PC-9 (cell line): ENCODE results near the gene IKZF1. TPM values are rescaled to one million over a fixed set of nuclear protein-coding genes. Genes with fewer than 3 reads are reported as not detected.

ENCODE experiments used
- BruUV-seq: library from RNA; stranded (reverse); fragments of 400-500 nt; replicated peaks from 2 replicates; lab custom pipeline; 2021; lab: Mats Ljungman, UMichigan
- CTCF ChIA-PET: fragments of 300-600 bp; sonication (Branson Sonifier 250); formaldehyde crosslinking; loops from one replicate; lab custom pipeline; 2022; ENCODE audit warnings: antibody characterized with exemption; lab: Charles Lee
- POLR2A ChIA-PET: fragments of 300-600 bp; sonication (Branson Sonifier 250); formaldehyde crosslinking; loops from one replicate; lab custom pipeline; 2022; ENCODE audit warnings: antibody characterized with exemption; ENCODE audit not compliant: unreplicated experiment; lab: Charles Lee
- DNase-seq, 2 experiments: peaks; one replicate each; pipeline versions ENCODE4 v3.0.0 to v3.0.0-alpha.2; 2015 to 2022; ENCODE audit warnings: mixed read lengths in 1 of 2
- H2AFZ ChIP-seq: fragments of 200-600 bp; sonication (generic); 2 replicates; pipeline ENCODE4 v1.8.1; 2017; ENCODE audit warnings: antibody characterized with exemption
- H3F3A ChIP-seq: fragments of 200-600 bp; sonication (generic); 2 replicates; pipeline ENCODE4 v1.8.1; 2017; ENCODE audit warnings: antibody characterized with exemption, mild to moderate bottlenecking, low read depth; ENCODE audit not compliant: insufficient read depth
- H3K27ac ChIP-seq: fragments of 200-600 bp; sonication (generic); 2 replicates; pipeline ENCODE4 v1.6.1; 2016; ENCODE audit warnings: mixed run types
- H3K27me3 ChIP-seq: fragments of 200-600 bp; sonication (generic); 2 replicates; pipeline ENCODE4 v1.6.1; 2016; ENCODE audit warnings: low read depth, mixed run types; ENCODE audit not compliant: insufficient read depth
- H3K36me3 ChIP-seq: fragments of 200-600 bp; sonication (generic); 2 replicates; pipeline ENCODE4 v1.6.1; 2016; ENCODE audit warnings: low read depth, mixed run types
- H3K4me1 ChIP-seq: fragments of 200-600 bp; sonication (generic); replicated peaks from 2 replicates; pipeline ENCODE4 v1.6.1; 2016; ENCODE audit warnings: mixed run types; ENCODE audit not compliant: insufficient read depth
- H3K4me2 ChIP-seq: fragments of 200-600 bp; sonication (generic); 2 replicates; pipeline ENCODE4 v1.6.1; 2017; ENCODE audit warnings: mixed run types
- H3K4me3 ChIP-seq: fragments of 200-600 bp; sonication (generic); 2 replicates; pipeline ENCODE4 v1.6.1; 2016; ENCODE audit warnings: mixed run types
- H3K79me2 ChIP-seq: fragments of 200-600 bp; sonication (generic); 2 replicates; pipeline ENCODE4 v1.6.1; 2017; ENCODE audit warnings: low read depth, mixed run types
- H3K9me2 ChIP-seq: fragments of 200-600 bp; sonication (generic); 2 replicates; pipeline ENCODE4 v1.8.1; 2017; ENCODE audit warnings: mild to moderate bottlenecking; ENCODE audit not compliant: insufficient read depth
- H3K9me3 ChIP-seq: fragments of 200-600 bp; sonication (generic); 2 replicates; pipeline ENCODE4 v1.8.1; 2016; ENCODE audit warnings: low read depth; ENCODE audit not compliant: insufficient read depth
- H4K20me1 ChIP-seq: fragments of 200-600 bp; sonication (generic); 2 replicates; pipeline ENCODE4 v1.8.1; 2017; ENCODE audit not compliant: insufficient read depth
- CTCF ChIP-seq: fragments of 200-600 bp; sonication (generic); conservative IDR thresholded peaks from 2 replicates; pipeline ENCODE4 v1.6.1; 2017; ENCODE audit warnings: mixed run types, antibody characterized with exemption, mild to moderate bottlenecking, moderate library complexity
- EZH2 ChIP-seq: fragments of 200-600 bp; sonication (generic); IDR thresholded peaks from 2 replicates; pipeline ENCODE4 v1.8.0; 2017; ENCODE audit warnings: antibody characterized with exemption, low read depth
- intact Hi-C: fragments of 100-400 bp; cut with micrococcal nuclease; formaldehyde crosslinking; loops from one replicate; pipeline ENCODE4 v1.10.0; 2022; ENCODE audit not compliant: unreplicated experiment
- total RNA-seq: library from RNA; stranded (reverse); gene quantifications from 2 replicates; pipeline ENCODE4 v1.2.3, GENCODE V29; 2021

The IKZF1 gene
- total RNA-seq, 1 experiment from 2014 or later, result not detected

GRCh38 chr7:50359258-50359994 is 54.9 kb downstream of the IKZF1 start:
- Histone ChIP-seq H3K4me3 (no peak overlapping the region), H2AFZ (no peak overlapping the region), H3K27me3 (peaks cover 94% of the 10 kb centered on the region), H3K36me3 (no peaks in the 10 kb centered on the region), H3F3A (no peaks in the 10 kb centered on the region), H3K4me1 (no peaks in the 10 kb centered on the region), H3K9me3 (no peaks in the 10 kb centered on the region), H3K79me2 (no peaks in the 10 kb centered on the region), H3K9me2 (no peaks in the 10 kb centered on the region), H3K27ac (no peak overlapping the region), H3K4me2 (no peak overlapping the region), H4K20me1 (no peaks in the 10 kb centered on the region)
- intact Hi-C loops, result no loop called here
- CTCF ChIA-PET, result no interaction called here
- DNase-seq, result no peak
- no peak for TF ChIP-seq EZH2
- TF ChIP-seq CTCF, result no peak
- BruUV-seq, result no TSS peak
- POLR2A ChIA-PET, result no interaction called here

GRCh38 chr7:50359995-50360925 is 55.7 kb downstream of the IKZF1 start:
- Histone ChIP-seq H3K79me2 (no peaks in the 10 kb centered on the region), H3K27ac (no peak overlapping the region), H2AFZ (no peak overlapping the region), H3F3A (no peaks in the 10 kb centered on the region), H3K4me2 (no peak overlapping the region), H3K36me3 (no peaks in the 10 kb centered on the region), H3K4me3 (no peak overlapping the region), H3K4me1 (no peaks in the 10 kb centered on the region), H3K9me3 (no peaks in the 10 kb centered on the region), H4K20me1 (no peaks in the 10 kb centered on the region), H3K9me2 (no peaks in the 10 kb centered on the region), H3K27me3 (peaks cover 94% of the 10 kb centered on the region)
- TF ChIP-seq CTCF (no peak), EZH2 (no peak)
- ChIA-PET CTCF (no interaction called here), POLR2A (no interaction called here)
- no TSS peak for BruUV-seq
- DNase-seq, result no peak
- intact Hi-C loops, result no loop called here

GRCh38 chr7:50362142-50362541 is 57.6 kb downstream of the IKZF1 start:
- CTCF ChIA-PET, result no interaction called here
- TF ChIP-seq EZH2 (no peak), CTCF (no peak)
- DNase-seq, result no peak
- H4K20me1 ChIP-seq, result no peaks in the 10 kb centered on the region
- H3K79me2 ChIP-seq, result no peaks in the 10 kb centered on the region
- H3K9me2 ChIP-seq, result no peaks in the 10 kb centered on the region
- H3F3A ChIP-seq, result no peaks in the 10 kb centered on the region
- no peak overlapping the region for H3K27ac ChIP-seq
- no TSS peak for BruUV-seq
- POLR2A ChIA-PET, result interaction anchor here (0.6 kb wide), 1 partner anchor 12 kb away, joined by 3 read pairs; no protein-coding TSS in a partner anchor
- no peak overlapping the region for H3K4me2 ChIP-seq
- no peak overlapping the region for H3K4me3 ChIP-seq
- peaks cover 94% of the 10 kb centered on the region for H3K27me3 ChIP-seq
- no peaks in the 10 kb centered on the region for H3K9me3 ChIP-seq
- intact Hi-C loops, result no loop called here
- H3K36me3 ChIP-seq, result no peaks in the 10 kb centered on the region
- no peaks in the 10 kb centered on the region for H3K4me1 ChIP-seq
- no peak overlapping the region for H2AFZ ChIP-seq
